Tibial nerve (tissue), 4 donors: ENCODE results near the gene NATD1. TPM values are rescaled to one million over a fixed set of nuclear protein-coding genes. Genes with fewer than 3 reads are reported as not detected.

Source experiments
- DNase-seq, 2 donors: peaks; one replicate each; pipeline ENCODE4 v3.0.0-alpha.2; 2019; ENCODE audit warnings: low spot score in 2 of 2
- H3K27ac ChIP-seq, 4 donors: fragments of 200-600 bp; sonication (generic) in 3 of 4; one replicate each; pipeline ENCODE4 v1.5.1; 2017 to 2019; ENCODE audit warnings: mild to moderate bottlenecking in 1 of 4
- H3K27me3 ChIP-seq, 2 donors: fragments of 200-600 bp; sonication (generic) in 1 of 2; one replicate each; pipeline versions ENCODE4 v1.5.1 to v1.6.0; 2017 to 2019
- H3K36me3 ChIP-seq, 3 donors: fragments of 200-600 bp; sonication (generic); one replicate each; pipeline ENCODE4 v1.5.1; 2018 to 2019
- H3K4me1 ChIP-seq, 4 donors: fragments of 200-600 bp; sonication (generic) in 3 of 4; one replicate each; pipeline ENCODE4 v1.5.1; 2017 to 2019
- H3K4me3 ChIP-seq, 4 donors: fragments of 200-600 bp; sonication (generic) in 3 of 4; one replicate each; pipeline ENCODE4 v1.5.1; 2017 to 2019; ENCODE audit warnings: mild to moderate bottlenecking in 1 of 4, moderate library complexity in 1 of 4
- H3K9me3 ChIP-seq, 4 donors: fragments of 200-600 bp; sonication (generic) in 3 of 4; one replicate each; pipeline ENCODE4 v1.5.1; 2017 to 2019
- CTCF ChIP-seq, 5 experiments: fragments of 200-600 bp in 3 of 5; fragments of 450-650 bp in 2 of 5; sonication (generic) in 3 of 5; IDR thresholded peaks; one replicate each; pipeline ENCODE4 v1.5.1; 2016 to 2019; ENCODE audit warnings: antibody characterized with exemption in 5 of 5, mild to moderate bottlenecking in 3 of 5, moderate library complexity in 2 of 5
- EP300 ChIP-seq, 2 donors: sonication (generic); formaldehyde crosslinking; IDR thresholded peaks; one replicate each; pipeline ENCODE4 v1.6.1; 2017; ENCODE audit warnings: antibody characterized with exemption in 2 of 2, mild to moderate bottlenecking in 1 of 2
- POLR2A ChIP-seq, 2 donors: fragments of 450-650 bp; IDR thresholded peaks; one replicate each; pipeline ENCODE4 v1.6.1; 2017; ENCODE audit warnings: antibody characterized with exemption in 2 of 2, mild to moderate bottlenecking in 2 of 2, moderate library complexity in 2 of 2
- WGBS, 2 donors: methylation state at CpG; one replicate each; pipeline ENCODE4 v1.1.5; 2018; 5-methylcytosine and 5-hydroxymethylcytosine counted together
- total RNA-seq, 4 donors: library from RNA; depleted of rRNA; stranded (reverse); fragments of >200 nt; gene quantifications; one replicate each; pipeline ENCODE4 v1.1.0, GENCODE V29; 2016

Gene NATD1
- total RNA-seq, 4 donors from 2014 or later: 5.7 to 12.0 (median 10.8) TPM

GRCh38 chr17:21214777-21215541 is 38.3 kb downstream of the NATD1 start:
- H3K4me3 ChIP-seq: peak overlapping the region; percentile 66 to 98 (median 90)
- H3K4me1 ChIP-seq: peaks cover 0 to 48% (median 25%) of the 10 kb centered on the region in 4 donors
- TF ChIP-seq POLR2A (IDR thresholded peaks at IDR 0.05) (no peak), EP300 (IDR thresholded peaks at IDR 0.05) (no peak), CTCF (IDR thresholded peaks at IDR 0.05) (no peak)
- H3K27ac ChIP-seq: peak overlapping the region; percentile 84 to 99 (median 94)
- peaks cover 0 to 12% (median 0%) of the 10 kb centered on the region in 3 donors for H3K36me3 ChIP-seq
- H3K9me3 ChIP-seq: no peaks in the 10 kb centered on the region
- no peak for DNase-seq
- H3K27me3 ChIP-seq: no peaks in the 10 kb centered on the region
- 8 to 9% methylated on average over 22 to 23 of the region's 23 CpGs for WGBS, 2 donors

GRCh38 chr17:21214015-21214776 is 39.0 kb downstream of the NATD1 start, which contains the start of gene TMEM11:
Gene TMEM11, minus strand, starts transcription at chr17:21214161. Its CDS starts 9 bp downstream, at chr17:21214152.
- Histone ChIP-seq H3K36me3 (peaks cover 0 to 20% (median 0%) of the 10 kb centered on the region in 3 donors), H3K27ac (peak within 1 kb of the TSS; percentile 84 to 99 (median 94)), H3K4me1 (peaks cover 0 to 56% (median 25%) of the 10 kb centered on the region in 4 donors), H3K27me3 (no peaks in the 10 kb centered on the region), H3K9me3 (no peaks in the 10 kb centered on the region), H3K4me3 (peak within 1 kb of the TSS; percentile 66 to 98 (median 90))
- TF ChIP-seq CTCF (IDR thresholded peaks at IDR 0.05) (peak in 2 of 5 experiments; percentile 39 to 55), EP300 (IDR thresholded peaks at IDR 0.05) (peak; percentile 61 to 91), POLR2A (IDR thresholded peaks at IDR 0.05) (peak; percentile 29 to 32)
- peak; percentile 87 to 88 for DNase-seq
- 1% methylated on average over 36 to 42 of the region's 76 CpGs for WGBS, 2 donors

GRCh38 chr17:21213638-21214014 is 39.6 kb downstream of the NATD1 start:
- peak overlapping the region; percentile 66 to 98 (median 90) for H3K4me3 ChIP-seq
- H3K4me1 ChIP-seq: peaks cover 0 to 62% (median 25%) of the 10 kb centered on the region in 4 donors
- TF ChIP-seq EP300 (IDR thresholded peaks at IDR 0.05) (no peak), CTCF (IDR thresholded peaks at IDR 0.05) (no peak), POLR2A (IDR thresholded peaks at IDR 0.05) (no peak)
- no peaks in the 10 kb centered on the region for H3K9me3 ChIP-seq
- peaks cover 0 to 26% (median 0%) of the 10 kb centered on the region in 3 donors for H3K36me3 ChIP-seq
- no peak for DNase-seq
- H3K27me3 ChIP-seq: no peaks in the 10 kb centered on the region
- 0 to 1% methylated on average over 9 to 24 of the region's 35 CpGs for WGBS, 2 donors
- peak overlapping the region; percentile 84 to 99 (median 94) for H3K27ac ChIP-seq

- 3 to 4% methylated on average over 17 to 18 of the region's 18 CpGs for WGBS, 2 donors
- Histone ChIP-seq H3K9me3 (no peaks in the 10 kb centered on the region), H3K4me3 (peak overlapping the region; percentile 66 to 98 (median 90)), H3K27me3 (no peaks in the 10 kb centered on the region), H3K4me1 (peaks cover 0 to 68% (median 25%) of the 10 kb centered on the region in 4 donors), H3K36me3 (peaks cover 0 to 32% (median 0%) of the 10 kb centered on the region in 3 donors), H3K27ac (peak overlapping the region in 3 of 4 donors; percentile 93 to 99 (median 94))
- DNase-seq: no peak
- TF ChIP-seq POLR2A (IDR thresholded peaks at IDR 0.05) (no peak), EP300 (IDR thresholded peaks at IDR 0.05) (no peak)
Measured at GRCh38 chr17:21212826-21213637, 40.2 kb downstream of the NATD1 start.
